Measurements from ENCODE around the gene TMEM184C.

- TF ChIP-seq POLR2AphosphoS5 (IDR thresholded peaks at IDR 0.05) (no peak), CTCF (IDR thresholded peaks at IDR 0.05) (no peak), POLR2A (IDR thresholded peaks at IDR 0.05; ENCODE audit: low read depth) (no peak)
Measured at GRCh38 chr4:147633643-147634042, 16.4 kb downstream of the TMEM184C start.

Measured in esophagus muscularis mucosa (tissue), 3 donors.